Mammary epithelial cell (primary cell): ENCODE results near the gene CPT1C.

ENCODE experiments used
- EZH2 ChIP-seq: IDR thresholded peaks from 2 replicates; pipeline ENCODE4 v1.6.1; 2012; ENCODE audit warnings: low read length, inconsistent platforms, borderline replicate concordance
- TF ChIP-seq, protein P1 (sequence below), 2 donors: IDR thresholded peaks in 1 of 2; conservative IDR thresholded peaks in 1 of 2; 2 replicates each; pipeline ENCODE4 v1.5.1; 2011 to 2012; ENCODE audit warnings: inconsistent platforms in 2 of 2, low read length in 2 of 2, mild to moderate bottlenecking in 2 of 2, control low read depth in 1 of 2, low read depth in 1 of 2; ENCODE audit not compliant: insufficient read depth in 1 of 2; ENCODE audit errors: extremely low read depth in 1 of 2

DNA sequence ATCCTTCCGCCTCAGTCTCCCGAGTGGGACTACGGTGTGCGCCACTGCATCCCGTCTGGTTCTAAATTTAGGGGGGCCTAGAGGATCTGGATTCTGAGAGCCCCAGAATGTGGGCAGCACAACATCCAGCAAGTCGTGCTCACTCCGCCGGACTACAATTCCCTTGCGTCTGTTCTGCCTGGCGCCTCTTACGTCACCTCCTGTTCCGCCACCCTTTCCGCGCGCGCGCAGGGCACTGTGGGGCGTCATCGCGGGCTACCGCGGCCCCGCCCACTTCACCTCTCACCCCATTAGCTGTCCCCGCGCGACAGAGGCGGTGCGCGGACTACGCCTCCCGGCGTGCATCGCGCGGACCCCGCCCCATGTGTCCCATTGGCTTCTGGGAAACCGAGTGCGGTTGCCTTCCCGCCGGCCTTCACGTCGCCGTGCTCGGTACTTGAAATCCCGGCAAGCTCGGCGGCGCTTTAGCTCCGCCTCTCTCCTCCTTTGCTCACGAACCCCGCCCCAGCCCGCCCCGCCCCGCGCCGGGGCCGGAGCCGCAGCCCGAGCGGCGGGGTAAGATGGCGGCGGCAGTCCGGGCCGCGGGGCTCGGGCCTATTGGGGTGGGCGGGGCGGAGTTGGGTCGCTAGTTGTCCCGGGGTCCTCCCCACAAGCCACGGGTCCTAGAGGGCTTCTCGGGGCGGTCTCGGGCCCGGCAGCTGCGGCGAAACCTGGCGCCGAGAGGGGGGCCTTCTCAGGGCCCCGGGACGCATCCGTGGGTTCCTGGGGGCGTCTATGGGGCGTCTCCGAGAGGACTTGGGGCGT, 49.0 kb upstream of the CPT1C start, which contains the start of gene SCAF1:
- TF ChIP-seq, protein P1, sequence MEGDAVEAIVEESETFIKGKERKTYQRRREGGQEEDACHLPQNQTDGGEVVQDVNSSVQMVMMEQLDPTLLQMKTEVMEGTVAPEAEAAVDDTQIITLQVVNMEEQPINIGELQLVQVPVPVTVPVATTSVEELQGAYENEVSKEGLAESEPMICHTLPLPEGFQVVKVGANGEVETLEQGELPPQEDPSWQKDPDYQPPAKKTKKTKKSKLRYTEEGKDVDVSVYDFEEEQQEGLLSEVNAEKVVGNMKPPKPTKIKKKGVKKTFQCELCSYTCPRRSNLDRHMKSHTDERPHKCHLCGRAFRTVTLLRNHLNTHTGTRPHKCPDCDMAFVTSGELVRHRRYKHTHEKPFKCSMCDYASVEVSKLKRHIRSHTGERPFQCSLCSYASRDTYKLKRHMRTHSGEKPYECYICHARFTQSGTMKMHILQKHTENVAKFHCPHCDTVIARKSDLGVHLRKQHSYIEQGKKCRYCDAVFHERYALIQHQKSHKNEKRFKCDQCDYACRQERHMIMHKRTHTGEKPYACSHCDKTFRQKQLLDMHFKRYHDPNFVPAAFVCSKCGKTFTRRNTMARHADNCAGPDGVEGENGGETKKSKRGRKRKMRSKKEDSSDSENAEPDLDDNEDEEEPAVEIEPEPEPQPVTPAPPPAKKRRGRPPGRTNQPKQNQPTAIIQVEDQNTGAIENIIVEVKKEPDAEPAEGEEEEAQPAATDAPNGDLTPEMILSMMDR (conservative IDR thresholded peaks at IDR 0.05 in 1 of 2, IDR thresholded peaks at IDR 0.05 in 1 of 2; ENCODE audit: extremely low read depth in 1 of 2, insufficient read depth in 1 of 2, low read depth in 1 of 2, low read length in 2 of 2) = no peak
- TF ChIP-seq EZH2 = no peak
